Naive thymus-derived CD4-positive, alpha-beta T cell (primary cell): ENCODE results near the gene GJB1. TPM values are rescaled to one million over a fixed set of nuclear protein-coding genes. Genes with fewer than 3 reads are reported as not detected.
"Not testable (repeated sequence)": the region's sequence is repeated elsewhere in the genome, so short reads cannot be mapped to it uniquely, and the experiment has no call there.

Source experiments
- ATAC-seq: fragments of 150-1000 bp; cut with Tn5 transposase; 2 replicates; pipeline ENCODE4 v1.10.0; 2021; ENCODE audit warnings: mild to moderate bottlenecking, moderate library complexity
- CTCF ChIA-PET: fragments of 350-600 bp; sonication (Branson Sonifier 250); formaldehyde crosslinking; loops from one replicate; lab custom pipeline; 2021; ENCODE audit warnings: antibody characterized with exemption; lab: Charles Lee
- POLR2A ChIA-PET: fragments of 350-600 bp; sonication (Branson Sonifier 250); formaldehyde crosslinking; loops from one replicate; lab custom pipeline; 2021; ENCODE audit warnings: antibody characterized with exemption, inconsistent platforms; lab: Charles Lee
- DNase-seq, 9 donors: peaks; one replicate each; pipeline versions ENCODE4 v3.0.0 to v3.0.0-alpha.2; 2020 to 2022; ENCODE audit warnings: mixed read lengths in 1 of 9
- H3K27ac ChIP-seq: one replicate; pipeline ENCODE4 v1.7.0; 2013; ENCODE audit warnings: mild to moderate bottlenecking, low read depth, low read length, moderate library complexity
- H3K27me3 ChIP-seq, 2 donors: one replicate each; pipeline ENCODE4 v1.7.0; 2013; ENCODE audit warnings: low read length in 2 of 2, mild to moderate bottlenecking in 2 of 2, moderate library complexity in 2 of 2; ENCODE audit not compliant: control insufficient read depth in 2 of 2, insufficient read depth in 2 of 2
- H3K36me3 ChIP-seq, 3 experiments: 1 replicate in 2 of 3; 2 replicates in 1 of 3; pipeline ENCODE4 v1.7.0; 2013; ENCODE audit warnings: low read length in 3 of 3, mild to moderate bottlenecking in 3 of 3, moderate library complexity in 1 of 3; ENCODE audit not compliant: insufficient read depth in 3 of 3, control insufficient read depth in 2 of 3
- H3K4me1 ChIP-seq, 2 donors: one replicate each; pipeline ENCODE4 v1.7.0; 2013; ENCODE audit warnings: low read length in 2 of 2, mild to moderate bottlenecking in 2 of 2, moderate library complexity in 1 of 2; ENCODE audit not compliant: control insufficient read depth in 2 of 2, insufficient read depth in 2 of 2
- H3K4me3 ChIP-seq: 2 replicates; pipeline ENCODE4 v1.7.0; 2013; ENCODE audit warnings: mild to moderate bottlenecking, low read length
- H3K9me3 ChIP-seq, 3 experiments: 1 replicate in 2 of 3; 2 replicates in 1 of 3; pipeline ENCODE4 v1.7.0; 2013; ENCODE audit warnings: low read length in 3 of 3; ENCODE audit not compliant: control insufficient read depth in 2 of 3
- H3K27ac Mint-ChIP-seq, 9 donors: one replicate each; pipeline ENCODE4 v1.8.0; 2020 to 2022; ENCODE audit warnings: mixed read lengths in 9 of 9, mild to moderate bottlenecking in 8 of 9, moderate library complexity in 5 of 9, inconsistent platforms in 2 of 9
- H3K27me3 Mint-ChIP-seq, 5 donors: one replicate each; pipeline ENCODE4 v1.8.0; 2021 to 2022; ENCODE audit warnings: mixed read lengths in 5 of 5, mild to moderate bottlenecking in 1 of 5
- H3K36me3 Mint-ChIP-seq, 5 donors: one replicate each; pipeline ENCODE4 v1.8.0; 2020 to 2022; ENCODE audit warnings: mixed read lengths in 5 of 5, mild to moderate bottlenecking in 3 of 5, inconsistent platforms in 1 of 5
- H3K4me1 Mint-ChIP-seq, 7 donors: one replicate each; pipeline ENCODE4 v1.8.0; 2020 to 2022; ENCODE audit warnings: mixed read lengths in 7 of 7, mild to moderate bottlenecking in 3 of 7, inconsistent platforms in 1 of 7
- H3K4me3 Mint-ChIP-seq, 10 donors: one replicate each; pipeline ENCODE4 v1.8.0; 2020 to 2022; ENCODE audit warnings: mild to moderate bottlenecking in 10 of 10, mixed read lengths in 10 of 10, moderate library complexity in 6 of 10, inconsistent platforms in 2 of 10
- H3K9me3 Mint-ChIP-seq, 11 donors: one replicate each; pipeline ENCODE4 v1.8.0; 2020 to 2022; ENCODE audit warnings: mixed read lengths in 11 of 11, mild to moderate bottlenecking in 4 of 11, inconsistent platforms in 1 of 11, moderate library complexity in 1 of 11
- intact Hi-C, 2 donors: fragments of 100-400 bp; cut with micrococcal nuclease; formaldehyde crosslinking; loops; one replicate each; pipeline ENCODE4 v1.15.1; 2023
- polyA plus RNA-seq, 2 donors: library from polyadenylated mRNA; unstranded; fragments of 300-500 nt; fragmentation: Illumina TruSeq; gene quantifications; one replicate each; pipeline ENCODE4 v1.2.3, GENCODE V29; 2021
- total RNA-seq, 6 experiments: library from RNA in 5 of 6; stranded (reverse) in 5 of 6; gene quantifications; 1 replicate in 5 of 6; 2 replicates in 1 of 6; pipeline ENCODE4 v1.2.3 and lab custom pipeline; 2021 to 2026

GJB1 gene
- total and polyA plus RNA-seq, 7 experiments from 2014 or later = not detected

- H3K4me1 Mint-ChIP-seq = peaks cover 0 to 2% (median 0%) of the 10 kb centered on the region in 7 donors
- H3K36me3 Mint-ChIP-seq = peaks cover 0 to 6% (median 0%) of the 10 kb centered on the region in 5 donors
- no peaks in the 10 kb centered on the region for H3K27me3 Mint-ChIP-seq
- ATAC-seq = no peak
- CTCF ChIA-PET = no interaction called here
- DNase-seq = no peak
- no peaks in the 10 kb centered on the region for H3K27me3 ChIP-seq
- no peaks in the 10 kb centered on the region for H3K9me3 ChIP-seq
- no peaks in the 10 kb centered on the region for H3K36me3 ChIP-seq
- peaks cover 0 to 1% (median 0%) of the 10 kb centered on the region in 11 donors for H3K9me3 Mint-ChIP-seq
- no peak overlapping the region for H3K4me3 ChIP-seq
- no peak overlapping the region for H3K27ac ChIP-seq
- intact Hi-C loops = no loop called here
- no peaks in the 10 kb centered on the region for H3K4me1 ChIP-seq
- POLR2A ChIA-PET = interaction anchor here (0.7 kb wide), 1 partner anchor 26 kb away, joined by 4 read pairs; no protein-coding TSS in a partner anchor
- H3K4me3 Mint-ChIP-seq = no peak overlapping the region
- no peak overlapping the region for H3K27ac Mint-ChIP-seq
Observed at GRCh38 chrX:71269801-71270395, 46.9 kb downstream of the GJB1 start.

GRCh38 chrX:71272313-71272712 is 49.3 kb downstream of the GJB1 start:
- H3K27me3 ChIP-seq, H3K4me3 ChIP-seq, H3K36me3 ChIP-seq, H3K4me3 Mint-ChIP-seq, H3K9me3 ChIP-seq, ATAC-seq, H3K9me3 Mint-ChIP-seq, H3K27me3 Mint-ChIP-seq, H3K4me1 Mint-ChIP-seq, intact Hi-C loops, H3K36me3 Mint-ChIP-seq, POLR2A ChIA-PET, DNase-seq, H3K27ac Mint-ChIP-seq, CTCF ChIA-PET, H3K27ac ChIP-seq, H3K4me1 ChIP-seq: not testable (repeated sequence)

Other genes with a start within 250 kb of the GJB1 start
- gene SNX12, start 154.9 kb upstream of the GJB1 start, total RNA-seq = 10 to 100 TPM; 19.0 to 41.6 (median 37.3) TPM
- 1 to 10 TPM; 3.1 to 3.4 TPM for gene SNX12, start 154.9 kb upstream of the GJB1 start, polyA plus RNA-seq
- gene FOXO4, start 127.4 kb upstream of the GJB1 start, total RNA-seq = 10 to 100 TPM; 11.9 to 40.6 (median 30.0) TPM
- 1 to 10 TPM; 1.2 to 2.3 TPM for gene FOXO4, start 127.4 kb upstream of the GJB1 start, polyA plus RNA-seq
- 10 to 100 TPM; 26.5 to 83.4 (median 57.8) TPM for gene CXorf65, start 116.5 kb upstream of the GJB1 start, total RNA-seq
- gene CXorf65, start 116.5 kb upstream of the GJB1 start, polyA plus RNA-seq = 1 to 10 TPM in 1 of 2 donors, under 1 TPM in 1; 0.31 to 4.3 TPM
- gene IL2RG, start 111.6 kb upstream of the GJB1 start, total RNA-seq = 100 to 1,000 TPM; 228 to 671 (median 329) TPM
- 1,000 to 10,000 TPM in 1 of 2 donors, 100 to 1,000 TPM in 1; 933 to 1,015 TPM for gene IL2RG, start 111.6 kb upstream of the GJB1 start, polyA plus RNA-seq
- gene MED12, start 104.6 kb upstream of the GJB1 start, total RNA-seq = 100 to 1,000 TPM in 1 of 5 experiments, 10 to 100 TPM in 4; 71.1 to 104 (median 77.4) TPM
- gene MED12, start 104.6 kb upstream of the GJB1 start, polyA plus RNA-seq = 10 to 100 TPM; 12.5 to 22.2 TPM
- gene NLGN3, start 78.4 kb upstream of the GJB1 start, total RNA-seq = 1 to 10 TPM; 2.3 to 4.6 (median 3.0) TPM
- gene NLGN3, start 78.4 kb upstream of the GJB1 start, polyA plus RNA-seq = under 1 TPM; 0.09 to 0.24 TPM
- 10 to 100 TPM; 21.2 to 34.1 (median 21.6) TPM for gene ZMYM3, start 30.9 kb downstream of the GJB1 start, total RNA-seq
- 1 to 10 TPM; 6.7 to 7.8 TPM for gene ZMYM3, start 30.9 kb downstream of the GJB1 start, polyA plus RNA-seq
- gene NONO, start 60.4 kb downstream of the GJB1 start, total RNA-seq = 100 to 1,000 TPM; 334 to 488 (median 371) TPM
- gene NONO, start 60.4 kb downstream of the GJB1 start, polyA plus RNA-seq = 100 to 1,000 TPM; 184 to 220 TPM
- gene ITGB1BP2, start 78.5 kb downstream of the GJB1 start, total RNA-seq = 1 to 10 TPM; 2.4 to 6.0 (median 4.6) TPM
- not detected for gene ITGB1BP2, start 78.5 kb downstream of the GJB1 start, polyA plus RNA-seq
- gene TAF1, start 143.1 kb downstream of the GJB1 start, total RNA-seq = 10 to 100 TPM; 55.4 to 86.7 (median 76.1) TPM
- 10 to 100 TPM in 1 of 2 donors, 1 to 10 TPM in 1; 7.1 to 11.3 TPM for gene TAF1, start 143.1 kb downstream of the GJB1 start, polyA plus RNA-seq